GM19397 (cell line): Measurements from ENCODE around the gene MTMR3.

Experiments used
- ATAC-seq: cut with Tn5 transposase; IDR thresholded peaks from one replicate; pipeline ENCODE4 v1.9.1; 2021; ENCODE audit warnings: mild to moderate bottlenecking, moderate library complexity; ENCODE audit not compliant: unreplicated experiment

MTMR3 gene

GRCh38 chr22:30021881-30022619 is 139.1 kb downstream of the MTMR3 start:
- no peak for ATAC-seq

DNA sequence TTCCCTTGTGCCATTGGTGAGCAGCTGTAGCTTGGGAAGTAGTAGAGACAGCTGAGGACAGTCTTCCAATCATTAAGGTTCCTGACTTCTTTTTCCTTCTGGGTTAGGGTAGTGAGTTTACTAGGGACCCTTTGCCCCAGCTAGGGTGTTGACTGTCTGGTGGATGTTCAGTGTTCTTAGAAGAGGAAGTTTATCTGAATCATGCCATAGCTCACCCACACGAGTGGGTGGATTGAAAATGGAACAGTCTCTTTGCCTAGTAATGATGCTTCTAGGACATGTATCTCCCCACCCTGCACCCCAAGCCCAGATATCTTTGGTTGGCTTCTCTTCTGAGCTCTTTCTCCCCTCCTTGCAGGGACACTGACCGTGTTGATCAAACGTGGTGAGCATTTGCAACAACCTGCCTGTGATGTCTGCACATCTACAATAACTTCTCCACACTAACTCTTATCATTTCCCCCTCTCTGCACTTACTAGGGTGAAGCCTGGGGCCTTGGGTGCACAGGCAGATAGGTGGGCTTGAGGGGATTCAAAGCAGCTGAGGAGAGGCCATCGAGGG is 140.2 kb downstream of the MTMR3 start:
- no peak for ATAC-seq

DNA sequence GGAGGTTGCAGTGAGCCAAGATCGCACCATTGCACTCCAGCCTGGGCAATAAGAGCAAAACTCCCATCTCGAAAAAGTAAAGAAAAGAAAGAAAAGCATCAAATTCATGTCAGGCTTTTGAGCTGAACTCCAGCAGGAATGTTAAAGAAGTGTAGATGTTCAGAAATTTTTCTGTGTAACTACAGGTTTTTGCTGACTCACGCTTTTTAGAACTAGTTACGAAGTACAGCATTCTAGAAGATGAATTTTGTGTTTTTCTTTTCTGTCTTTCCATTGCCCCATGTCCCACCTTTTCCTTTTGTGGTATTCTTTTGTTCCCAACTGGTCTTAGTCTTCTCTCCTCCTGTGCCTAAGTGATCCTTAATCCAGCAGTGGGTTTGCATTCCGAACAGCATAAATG is 141.3 kb downstream of the MTMR3 start:
- no peak for ATAC-seq

GRCh38 chr22:30025221-30025620 is 142.2 kb downstream of the MTMR3 start:
- no peak for ATAC-seq

GRCh38 chr22:30026756-30027155 is 143.8 kb downstream of the MTMR3 start:
- ATAC-seq = no peak

DNA sequence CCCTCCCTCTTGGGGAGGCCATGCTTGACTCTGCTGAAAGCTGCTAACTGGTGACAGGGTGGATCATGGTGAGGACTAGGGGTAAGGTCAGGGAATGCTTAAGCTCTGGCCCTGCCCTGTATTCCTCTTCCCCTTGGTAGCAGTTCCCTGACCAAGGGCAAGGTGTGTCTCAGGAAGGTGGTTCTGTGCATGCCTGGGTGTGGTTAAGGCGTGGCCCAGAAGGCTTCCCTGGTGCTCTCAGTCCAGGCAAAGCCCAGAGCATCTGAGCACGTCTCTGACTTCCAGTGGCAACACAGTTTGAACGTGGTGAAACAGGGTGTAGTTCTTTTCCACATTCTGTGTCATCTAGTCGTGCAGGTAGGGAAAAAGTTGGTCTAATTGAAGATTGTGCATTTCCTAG is 144.2 kb downstream of the MTMR3 start:
- ATAC-seq = no peak

GRCh38 chr22:30027791-30028190 is 144.8 kb downstream of the MTMR3 start:
- ATAC-seq = no peak

- ATAC-seq = no peak
These were observed 145.8 kb downstream of the MTMR3 start for GRCh38 chr22:30028731-30029130.

DNA sequence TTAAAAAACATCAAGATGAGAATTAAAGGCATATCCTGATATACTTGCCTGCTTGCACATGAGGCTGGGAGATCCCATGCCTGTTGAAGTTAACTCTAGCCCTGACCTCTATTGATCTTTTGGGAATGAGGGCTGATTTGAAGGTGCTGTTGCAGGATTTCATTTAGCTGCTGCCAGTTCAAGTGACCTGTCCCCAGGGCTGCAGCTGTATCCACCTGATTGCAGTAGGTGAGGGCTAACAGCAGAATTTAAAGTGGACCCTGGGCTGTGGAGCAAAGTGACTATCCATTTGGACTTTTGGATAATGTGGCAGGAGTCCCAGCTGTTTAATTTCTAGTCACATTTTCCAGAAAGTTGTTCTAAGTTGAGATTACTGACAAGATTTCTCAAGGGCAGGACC is 146.5 kb downstream of the MTMR3 start:
- ATAC-seq = no peak

DNA sequence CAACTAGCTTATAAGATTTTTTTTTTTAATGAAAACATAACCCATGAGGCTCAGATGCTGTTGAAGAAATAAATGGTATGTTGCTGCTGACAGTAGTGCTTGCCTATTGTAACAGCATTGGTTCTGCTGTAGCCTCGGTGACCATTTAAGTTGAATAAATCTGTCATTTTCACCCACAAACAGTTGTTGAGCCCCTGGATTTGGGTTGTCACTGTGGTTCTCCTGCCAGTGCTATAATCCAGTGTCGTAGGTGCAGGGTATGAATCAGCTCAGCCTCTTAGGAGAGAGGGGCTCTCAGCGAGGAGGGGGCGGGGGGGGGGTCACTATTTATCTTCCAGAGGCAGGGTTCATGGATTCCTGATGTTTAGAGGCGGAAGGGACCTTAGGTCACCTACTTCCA is 147.4 kb downstream of the MTMR3 start:
- no peak for ATAC-seq

DNA sequence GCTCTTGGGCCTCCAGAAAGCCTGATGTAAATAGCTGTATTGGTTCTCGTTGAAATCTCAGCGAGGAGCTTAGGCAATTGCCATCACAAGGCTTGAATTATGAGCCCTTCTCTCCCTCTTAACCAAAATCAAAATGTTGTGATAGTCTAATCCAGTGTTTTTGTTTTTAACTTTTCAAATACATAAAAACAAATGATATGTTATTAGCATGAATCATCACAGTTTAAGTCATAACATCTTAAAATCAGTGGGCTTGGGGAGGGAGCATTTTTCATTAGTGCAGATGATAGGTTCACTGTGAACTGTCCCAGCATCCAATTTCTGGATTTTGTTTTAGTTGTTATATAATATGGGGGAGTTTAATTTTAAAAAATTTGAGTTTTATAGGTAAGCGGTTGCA is 148.4 kb downstream of the MTMR3 start:
- no peak for ATAC-seq

DNA sequence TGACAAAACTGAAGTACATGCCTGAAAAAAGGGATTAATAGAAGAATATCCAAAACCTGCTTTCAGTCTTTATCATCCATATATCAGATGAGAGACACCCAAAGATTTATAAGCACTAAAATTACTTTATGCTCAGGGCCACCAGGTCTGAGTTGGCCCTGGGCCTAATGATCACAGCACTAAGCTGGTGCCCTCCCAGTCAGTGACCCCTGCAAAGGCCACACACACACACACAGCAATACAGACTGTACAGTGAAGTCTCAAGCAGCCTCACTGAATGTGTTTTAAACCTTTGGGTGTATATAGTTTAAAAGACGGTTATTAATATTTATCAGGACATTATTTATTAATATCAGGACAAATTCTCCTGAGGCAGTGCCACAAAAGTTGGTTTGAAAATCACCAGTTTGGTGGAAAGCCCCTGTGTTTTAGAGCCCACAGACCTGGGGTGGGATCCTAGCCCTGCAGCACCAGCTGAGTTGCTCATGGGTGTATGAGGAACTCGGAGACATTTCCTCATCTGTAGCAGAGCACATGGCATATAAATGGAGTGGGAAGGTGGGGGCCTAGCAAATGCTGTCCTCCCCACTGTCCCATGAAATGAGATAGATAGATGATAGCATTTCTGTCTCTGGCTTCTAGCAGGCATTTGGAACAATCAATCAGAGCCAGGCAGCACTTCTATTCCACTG is 148.9 kb downstream of the MTMR3 start:
- no peak for ATAC-seq

GRCh38 chr22:30033137-30033536 is 150.2 kb downstream of the MTMR3 start:
- no peak for ATAC-seq

GRCh38 chr22:30033901-30034300 is 150.9 kb downstream of the MTMR3 start:
- ATAC-seq = no peak

DNA sequence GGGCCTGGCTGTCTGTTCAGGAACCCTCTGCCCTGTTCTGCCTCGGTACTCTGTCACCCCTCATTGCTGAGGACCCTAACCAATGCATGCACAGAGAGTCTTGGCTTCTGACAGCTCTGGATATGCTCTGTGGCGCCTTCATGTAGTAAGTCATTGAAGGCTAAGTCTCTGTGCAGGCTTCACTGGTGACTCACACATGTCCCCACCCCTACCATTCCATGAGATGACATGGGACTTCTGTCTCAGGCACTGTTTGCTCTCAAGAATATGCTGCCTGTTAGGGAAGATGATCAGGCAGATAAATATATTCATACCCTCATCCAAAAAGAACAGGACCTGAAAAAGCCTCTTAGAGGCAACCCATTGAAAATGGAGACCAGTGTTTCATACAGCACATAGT is 153.7 kb downstream of the MTMR3 start:
- no peak for ATAC-seq

DNA sequence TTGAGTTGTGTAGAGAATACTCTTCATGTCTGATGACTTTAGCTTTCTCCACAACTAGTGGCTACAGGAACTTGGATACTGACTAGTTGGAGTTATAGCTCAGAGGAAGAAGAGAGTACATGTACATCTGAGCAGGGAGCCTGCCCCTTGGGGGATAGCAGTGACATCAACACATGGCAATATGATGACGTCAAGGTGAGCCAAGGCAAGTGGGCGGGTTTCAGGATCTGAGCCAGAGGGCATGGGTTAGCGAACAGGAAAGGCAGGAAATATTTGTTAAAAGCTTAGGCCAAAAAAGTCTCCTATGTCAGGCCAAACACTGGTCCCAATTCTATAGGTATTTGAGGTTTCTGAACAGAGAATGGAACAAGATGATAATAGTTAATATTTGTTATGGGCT is 155.2 kb downstream of the MTMR3 start:
- no peak for ATAC-seq

GRCh38 chr22:30040499-30041260 is 157.7 kb downstream of the MTMR3 start:
- ATAC-seq = no peak

GRCh38 chr22:30041475-30041874 is 158.5 kb downstream of the MTMR3 start:
- ATAC-seq = no peak

- ATAC-seq = no peak
These were observed 158.9 kb downstream of the MTMR3 start for GRCh38 chr22:30041881-30042280.

DNA sequence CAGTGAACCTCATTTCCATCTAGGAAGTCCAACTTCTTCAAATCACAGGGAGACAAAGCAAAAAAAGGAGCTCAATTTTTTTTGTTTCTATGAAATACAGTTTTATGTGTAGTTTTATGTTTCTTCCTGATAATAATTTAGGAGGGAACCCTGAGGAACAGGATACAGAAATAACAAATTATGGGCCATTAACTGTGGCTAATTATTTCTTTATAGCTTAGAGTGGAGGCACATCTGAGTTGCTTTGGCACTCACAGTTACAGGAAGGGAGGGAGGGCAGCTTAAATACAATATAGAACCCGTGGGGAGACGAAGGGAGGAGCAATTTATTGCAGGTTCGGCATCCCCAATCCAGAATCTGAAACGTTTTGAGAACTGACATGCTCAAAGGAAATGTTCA is 160.2 kb downstream of the MTMR3 start:
- no peak for ATAC-seq

- ATAC-seq = no peak
These were observed 161.4 kb downstream of the MTMR3 start for GRCh38 chr22:30044369-30044768.
